K562 (cell line): ENCODE measurements around the gene KCNJ14. TPM values are rescaled to one million over a fixed set of nuclear protein-coding genes. Genes with fewer than 3 reads are reported as not detected.

Experiments used
- ATAC-seq: fragments of 200-7000 bp; cut with Tn5 transposase; 3 replicates; pipeline ENCODE4 v1.9.1; 2020; ENCODE audit warnings: moderate library complexity
- BruUV-seq: library from RNA; stranded (reverse); fragments of 400-500 nt; replicated peaks from 2 replicates; lab custom pipeline; 2021; lab: Mats Ljungman, UMichigan
- CTCF ChIA-PET: fragments of 300-600 bp; formaldehyde crosslinking; extraction: SDS; loops from one replicate; lab custom pipeline; 2021; ENCODE audit warnings: low intra/inter-chr PET ratio; lab: Yijun Ruan, JAX
- POLR2A ChIA-PET: fragments of 300-600, 350-650 bp; sonication (Branson Sonifier 250); formaldehyde crosslinking; extraction: SDS; loops from one replicate; lab custom pipeline; 2021; ENCODE audit warnings: antibody characterized with exemption, inconsistent platforms; lab: Yijun Ruan, JAX
- DNase-seq, 4 experiments: peaks; one replicate each; pipeline versions ENCODE4 v3.0.0 to v3.0.0-alpha.2; 2011 to 2018; ENCODE audit warnings: low spot score in 3 of 4, mixed read lengths in 3 of 4; ENCODE audit errors: extremely low read depth in 1 of 4
- FAIRE-seq: peaks from 2 replicates; lab custom pipeline; 2011; peaks lifted over from hg19 to GRCh38; lab: Jason Lieb, UNC
- H2AFZ ChIP-seq: 2 replicates; pipeline ENCODE4 v1.6.0; 2011; ENCODE audit warnings: low read depth, low read length, control low read depth, inconsistent platforms
- H3K27ac ChIP-seq: fragments of 200-600 bp; 3 replicates; pipeline ENCODE4 v1.8.0; 2011; ENCODE audit warnings: low read depth, mild to moderate bottlenecking, control low read depth, inconsistent platforms, low read length, moderate library complexity, mixed read lengths; ENCODE audit errors: extremely low read depth
- H3K27me3 ChIP-seq, 2 experiments: fragments of 300-600 bp in 1 of 2; 2 replicates in 1 of 2; 3 replicates in 1 of 2; pipeline versions ENCODE4 v1.6.0 to v1.8.0; 2011; ENCODE audit warnings: inconsistent platforms in 2 of 2, low read length in 2 of 2, mild to moderate bottlenecking in 1 of 2, mixed read lengths in 1 of 2, moderate library complexity in 1 of 2; ENCODE audit not compliant: control insufficient read depth in 2 of 2, insufficient read depth in 2 of 2
- H3K36me3 ChIP-seq: fragments of 300-600 bp; 3 replicates; pipeline ENCODE4 v1.8.0; 2011; ENCODE audit warnings: mild to moderate bottlenecking, low read length, inconsistent platforms; ENCODE audit not compliant: control insufficient read depth, insufficient read depth
- H3K4me1 ChIP-seq, 2 experiments: fragments of 200-600 bp in 1 of 2; replicated peaks in 1 of 2; 2 replicates in 1 of 2; 3 replicates in 1 of 2; pipeline versions ENCODE4 v1.5.1 to v1.8.0; 2011; ENCODE audit warnings: inconsistent platforms in 2 of 2, low read length in 2 of 2, mild to moderate bottlenecking in 1 of 2, mixed read lengths in 1 of 2, moderate library complexity in 1 of 2; ENCODE audit not compliant: control insufficient read depth in 2 of 2, insufficient read depth in 2 of 2
- H3K4me2 ChIP-seq: 2 replicates; pipeline ENCODE4 v1.6.1; 2011; ENCODE audit warnings: low read length, control low read depth, inconsistent platforms, mixed read lengths; ENCODE audit not compliant: insufficient read depth
- H3K4me3 ChIP-seq: fragments of 200-600 bp; sonication (generic), shearing (Covaris generic); 2 replicates; pipeline ENCODE4 v1.5.1; 2016; ENCODE audit warnings: control low read depth, inconsistent platforms
- H3K79me2 ChIP-seq: fragments of 200-600 bp; 3 replicates; pipeline ENCODE4 v1.8.0; 2011; ENCODE audit warnings: low read length, inconsistent platforms; ENCODE audit not compliant: control insufficient read depth, insufficient read depth
- H3K9ac ChIP-seq, 2 experiments: 2 replicates each; pipeline versions ENCODE4 v1.6.0 to v1.6.1; 2011; ENCODE audit warnings: low read depth in 2 of 2, low read length in 2 of 2, control low read depth in 1 of 2, inconsistent platforms in 1 of 2, mild to moderate bottlenecking in 1 of 2, mixed read lengths in 1 of 2; ENCODE audit not compliant: insufficient read depth in 1 of 2
- H3K9me1 ChIP-seq: one replicate; pipeline ENCODE4 v1.6.0; 2011; ENCODE audit warnings: inconsistent platforms, mild to moderate bottlenecking, low read length, moderate library complexity; ENCODE audit not compliant: control insufficient read depth, insufficient read depth
- H3K9me3 ChIP-seq: replicated peaks from 2 replicates; pipeline ENCODE4 v1.5.1; 2011; ENCODE audit warnings: low read depth, low read length, inconsistent platforms; ENCODE audit not compliant: control insufficient read depth, insufficient read depth
- H4K20me1 ChIP-seq: replicated peaks from 2 replicates; pipeline ENCODE4 v1.6.1; 2011; ENCODE audit warnings: low read length, inconsistent platforms, mixed read lengths; ENCODE audit not compliant: control insufficient read depth, insufficient read depth
- HMBOX1 ChIP-seq: sonication (generic); IDR thresholded peaks from 2 replicates; pipeline ENCODE4 v1.6.1; 2016
- MXD1 ChIP-seq: fragments of 250-450 bp; sonication (Bioruptor Pico); IDR thresholded peaks from 2 replicates; pipeline ENCODE4 v1.8.0; 2021; ENCODE audit warnings: borderline replicate concordance, mild to moderate bottlenecking, moderate library complexity; ENCODE audit not compliant: poor library complexity, severe bottlenecking
- MYC ChIP-seq, 2 experiments: fragments of 250-450 bp in 1 of 2; sonication (Bioruptor Pico) in 1 of 2; IDR thresholded peaks; 2 replicates each; pipeline versions ENCODE4 v1.5.1 to v1.6.1; 2012 to 2021; ENCODE audit warnings: low read depth in 2 of 2, borderline replicate concordance in 1 of 2, improper control_type of control experiment in 1 of 2, low read length in 1 of 2, mild to moderate bottlenecking in 1 of 2, moderate library complexity in 1 of 2
- SRF ChIP-seq, 2 experiments: fragments of 250-450, 450-650 bp in 1 of 2; sonication (Bioruptor Pico) in 1 of 2; sonication (generic) in 1 of 2; formaldehyde crosslinking; IDR thresholded peaks; 2 replicates each; pipeline versions ENCODE4 v1.5.0 to v1.5.1; 2020 to 2022; ENCODE audit warnings: mild to moderate bottlenecking in 1 of 2, missing genetic modification reagents in 1 of 2
- USF1 ChIP-seq: sonication (generic); formaldehyde crosslinking; IDR thresholded peaks from 2 replicates; pipeline ENCODE4 v1.9.0; 2022; ENCODE audit warnings: mild to moderate bottlenecking, missing genetic modification reagents
- ZNF639 ChIP-seq, 2 experiments: fragments of 200-800 bp in 1 of 2; sonication (Bioruptor generic) in 1 of 2; sonication (generic) in 1 of 2; formaldehyde crosslinking in 1 of 2; IDR thresholded peaks in 1 of 2; conservative IDR thresholded peaks in 1 of 2; 2 replicates each; pipeline versions ENCODE4 v1.5.0 to v1.6.1; 2016 to 2020; ENCODE audit warnings: missing compliant biosample characterization in 1 of 2, missing genetic modification characterization in 1 of 2, missing genetic modification reagents in 1 of 2
- WGBS: fragments of 100-300 bp; shearing (Covaris generic); methylation state at CpG from one replicate; pipeline ENCODE4 v1.1.6; 2016; ENCODE audit warnings: low coverage, mixed read lengths; ENCODE audit not compliant: insufficient coverage; ENCODE audit errors: missing lambda C conversion rate; 5-methylcytosine and 5-hydroxymethylcytosine counted together
- in situ Hi-C: fragments of 300-500 bp; cut with MboI; formaldehyde crosslinking; loops from 4 replicates; pipeline ENCODE4 v1.15.0; 2018; ENCODE audit warnings: inconsistent platforms, mixed read lengths
- intact Hi-C: fragments of 100-400 bp; cut with micrococcal nuclease; formaldehyde crosslinking; loops from 2 replicates; pipeline ENCODE4 v1.14.2; 2022
- polyA plus RNA-seq, 8 experiments: library from polyadenylated mRNA; depleted of rRNA in 4 of 8; stranded (reverse) in 5 of 8; unstranded in 3 of 8; fragments of >200 nt; fragmentation: Nextera tagmentation in 2 of 8; fragmentation: Illumina TruSeq in 1 of 8; extraction: Ambion mirVana in 2 of 8; extraction: Trizol in 1 of 8; gene quantifications; 2 replicates each; pipeline versions ENCODE4 v1.2.1 to v1.2.3, GENCODE V29; 2011 to 2014; ENCODE audit warnings: inconsistent platforms in 1 of 8, missing spikeins in 1 of 8
- total RNA-seq, 7 experiments: library from RNA; depleted of rRNA in 6 of 7; stranded (reverse); fragments of >200 nt in 6 of 7; fragmentation: Illumina TruSeq in 2 of 7; extraction: Trizol in 2 of 7; gene quantifications; 2 replicates each; pipeline versions ENCODE4 v1.2.1 to v1.2.3, GENCODE V29; 2011 to 2021; ENCODE audit warnings: low replicate concordance in 1 of 7
- TF ChIP-seq, protein P1 (sequence below): fragments of 450-650 bp; IDR thresholded peaks from 2 replicates; pipeline ENCODE4 v1.6.1; 2017; ENCODE audit warnings: mild to moderate bottlenecking, moderate library complexity
- TF ChIP-seq, protein P2 (sequence below): fragments of 450-650 bp; conservative IDR thresholded peaks from 2 replicates; pipeline ENCODE4 v1.6.1; 2016; ENCODE audit warnings: missing genetic modification characterization, low read depth, mild to moderate bottlenecking, control low read depth, missing compliant biosample characterization
- TF ChIP-seq, protein P3 (sequence below): fragments of 450-650 bp; formaldehyde crosslinking; IDR thresholded peaks from 2 replicates; pipeline ENCODE4 v1.4.0; 2022; ENCODE audit warnings: missing genetic modification characterization

The KCNJ14 gene
- total and polyA plus RNA-seq, 9 of the 15 experiments (the other 6 are each of a cell fraction or from before 2014, with no cell fraction given), result 0.15 to 1.6 (median 0.49) TPM

DNA sequence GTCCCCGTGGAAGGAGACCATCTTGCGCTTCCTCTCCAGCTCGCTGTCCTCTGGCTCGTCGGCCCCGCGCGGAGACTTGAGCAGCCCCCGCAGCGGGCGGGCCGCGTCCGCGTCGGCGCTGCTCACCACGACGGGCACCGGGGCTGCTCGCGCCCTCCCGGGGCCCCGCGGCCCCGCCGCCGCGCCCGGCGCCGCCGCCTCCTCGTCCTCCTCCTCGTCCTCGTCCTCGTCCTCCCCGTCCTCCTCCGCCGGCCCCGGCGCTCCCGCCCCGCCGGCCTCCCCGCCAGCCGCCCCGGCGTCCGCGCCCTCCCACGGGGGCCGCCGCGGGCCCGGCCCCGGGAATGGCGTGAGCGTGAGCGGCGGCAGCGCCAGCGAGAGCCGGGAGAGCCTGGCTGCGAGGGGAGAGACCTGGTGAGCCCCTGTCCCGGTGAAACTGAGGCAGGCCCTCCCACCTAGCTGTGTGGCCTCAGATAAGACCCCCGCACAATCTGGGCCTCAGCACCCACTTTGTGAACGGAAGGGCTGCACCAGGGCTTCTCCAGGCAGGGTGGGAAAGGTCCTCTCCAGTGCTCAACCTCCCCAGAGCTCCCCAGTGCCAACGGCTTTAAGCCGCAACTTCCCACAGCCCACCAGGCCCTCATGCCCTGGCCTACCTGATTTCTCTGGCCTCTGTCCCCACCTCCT is 38.5 kb downstream of the KCNJ14 start:
- intact Hi-C loops, result loop anchor here (10.0 kb wide), 1 partner anchor 99 kb away; the partner anchor contains the start of genes GRIN2D and KDELR1
- H3K4me1 ChIP-seq, result peaks cover 34 to 68% of the 10 kb centered on the region in 2 experiments
- in situ Hi-C loops, result no loop called here
- DNase-seq (peak in 2 of 4 experiments; percentile 57 to 58), ATAC-seq (peak; percentile 1), FAIRE-seq (no peak)
- no peaks in the 10 kb centered on the region for H3K27me3 ChIP-seq
- ChIA-PET POLR2A (interaction anchor here (0.5 to 1.9 kb wide), 5 partner anchors 12 to 994 kb away, joined by 3 to 7 read pairs (median 3); partner anchors contain the start of genes EMP3 and RPL13A), CTCF (interaction anchor here (0.7 kb wide), 1 partner anchor 142 kb away, joined by 3 read pairs; no protein-coding TSS in a partner anchor)
- H3K4me3 ChIP-seq, result peak overlapping the region; percentile 63
- no peaks in the 10 kb centered on the region for H3K9me3 ChIP-seq
- WGBS, result 9% methylated on average over 26 of the region's 70 CpGs
- peak overlapping the region; percentile 70 to 89; a peak in 3 of 4 replicates for H3K9ac ChIP-seq
- H3K36me3 ChIP-seq, result peaks cover 5% of the 10 kb centered on the region; the same call in 1 of the 3 replicates
- H4K20me1 ChIP-seq, result 0 out of 2 replicates have a peak, but pooled peaks cover 4% of the 10 kb centered on the region
- H3K27ac ChIP-seq, result peak overlapping the region; percentile 86
- peak overlapping the region; percentile 93 for H3K4me2 ChIP-seq
- BruUV-seq, result no TSS peak
- H2AFZ ChIP-seq, result peak overlapping the region; percentile 91
- no peaks in the 10 kb centered on the region for H3K9me1 ChIP-seq
- H3K79me2 ChIP-seq, result peaks cover 6% of the 10 kb centered on the region; the same call in 2 of the 3 replicates
- no peak for TF ChIP-seq MXD1 (CRISPR knock-in tag)
- TF ChIP-seq, protein P1, sequence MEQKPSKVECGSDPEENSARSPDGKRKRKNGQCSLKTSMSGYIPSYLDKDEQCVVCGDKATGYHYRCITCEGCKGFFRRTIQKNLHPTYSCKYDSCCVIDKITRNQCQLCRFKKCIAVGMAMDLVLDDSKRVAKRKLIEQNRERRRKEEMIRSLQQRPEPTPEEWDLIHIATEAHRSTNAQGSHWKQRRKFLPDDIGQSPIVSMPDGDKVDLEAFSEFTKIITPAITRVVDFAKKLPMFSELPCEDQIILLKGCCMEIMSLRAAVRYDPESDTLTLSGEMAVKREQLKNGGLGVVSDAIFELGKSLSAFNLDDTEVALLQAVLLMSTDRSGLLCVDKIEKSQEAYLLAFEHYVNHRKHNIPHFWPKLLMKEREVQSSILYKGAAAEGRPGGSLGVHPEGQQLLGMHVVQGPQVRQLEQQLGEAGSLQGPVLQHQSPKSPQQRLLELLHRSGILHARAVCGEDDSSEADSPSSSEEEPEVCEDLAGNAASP, result no peak
- TF ChIP-seq, protein P2, sequence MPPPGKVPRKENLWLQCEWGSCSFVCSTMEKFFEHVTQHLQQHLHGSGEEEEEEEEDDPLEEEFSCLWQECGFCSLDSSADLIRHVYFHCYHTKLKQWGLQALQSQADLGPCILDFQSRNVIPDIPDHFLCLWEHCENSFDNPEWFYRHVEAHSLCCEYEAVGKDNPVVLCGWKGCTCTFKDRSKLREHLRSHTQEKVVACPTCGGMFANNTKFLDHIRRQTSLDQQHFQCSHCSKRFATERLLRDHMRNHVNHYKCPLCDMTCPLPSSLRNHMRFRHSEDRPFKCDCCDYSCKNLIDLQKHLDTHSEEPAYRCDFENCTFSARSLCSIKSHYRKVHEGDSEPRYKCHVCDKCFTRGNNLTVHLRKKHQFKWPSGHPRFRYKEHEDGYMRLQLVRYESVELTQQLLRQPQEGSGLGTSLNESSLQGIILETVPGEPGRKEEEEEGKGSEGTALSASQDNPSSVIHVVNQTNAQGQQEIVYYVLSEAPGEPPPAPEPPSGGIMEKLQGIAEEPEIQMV (tag), result peak; percentile 71
- TF ChIP-seq ZNF639 (CRISPR knock-in tag; conservative IDR thresholded peaks at IDR 0.05 in 1 of 2, IDR thresholded peaks at IDR 0.05 in 1 of 2), result peak in 1 of 2 experiments; percentile 57; a peak in 1 of 4 replicates
- TF ChIP-seq HMBOX1, result no peak
- no peak for TF ChIP-seq MYC (IDR thresholded peaks at IDR 0.05; ENCODE audit: low read depth, low read length)
- TF ChIP-seq MYC (CRISPR knock-in tag; IDR thresholded peaks at IDR 0.05; ENCODE audit: borderline replicate concordance, low read depth), result no peak
- TF ChIP-seq SRF (CRISPR knock-in tag; IDR thresholded peaks at IDR 0.05), result no peak
- TF ChIP-seq, protein P3, sequence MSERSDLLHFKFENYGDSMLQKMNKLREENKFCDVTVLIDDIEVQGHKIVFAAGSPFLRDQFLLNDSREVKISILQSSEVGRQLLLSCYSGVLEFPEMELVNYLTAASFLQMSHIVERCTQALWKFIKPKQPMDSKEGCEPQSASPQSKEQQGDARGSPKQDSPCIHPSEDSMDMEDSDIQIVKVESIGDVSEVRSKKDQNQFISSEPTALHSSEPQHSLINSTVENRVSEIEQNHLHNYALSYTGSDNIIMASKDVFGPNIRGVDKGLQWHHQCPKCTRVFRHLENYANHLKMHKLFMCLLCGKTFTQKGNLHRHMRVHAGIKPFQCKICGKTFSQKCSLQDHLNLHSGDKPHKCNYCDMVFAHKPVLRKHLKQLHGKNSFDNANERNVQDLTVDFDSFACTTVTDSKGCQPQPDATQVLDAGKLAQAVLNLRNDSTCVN (CRISPR knock-in tag), result no peak
- no peak for TF ChIP-seq USF1 (CRISPR knock-in tag)
